HL-60 (cell line): Measurements from ENCODE around the gene MYF5.

Source experiments
- DNase-seq, 2 experiments: peaks; one replicate each; pipeline ENCODE4 v3.0.0-alpha.2; 2010 to 2020; ENCODE audit warnings: low read depth in 1 of 2, low spot score in 1 of 2
- H3K27ac ChIP-seq: fragments of 250-450 bp; sonication (Bioruptor Pico); replicated peaks from 2 replicates; pipeline ENCODE4 v1.5.1; 2020; ENCODE audit warnings: mild to moderate bottlenecking, moderate library complexity
- H3K27me3 ChIP-seq: fragments of 250-450 bp; sonication (Bioruptor Pico); 2 replicates; pipeline ENCODE4 v1.5.1; 2021; ENCODE audit warnings: mild to moderate bottlenecking, moderate library complexity; ENCODE audit not compliant: insufficient read depth, poor library complexity, severe bottlenecking
- H3K4me3 ChIP-seq: replicated peaks from 2 replicates; pipeline ENCODE4 v1.5.1; 2011; ENCODE audit warnings: mild to moderate bottlenecking, control low read depth, low read length; ENCODE audit not compliant: insufficient read depth
- GABPA ChIP-seq: IDR thresholded peaks from 2 replicates; pipeline ENCODE4 v1.6.1; 2012; ENCODE audit warnings: low read depth
- POLR2AphosphoS5 ChIP-seq: IDR thresholded peaks from 2 replicates; pipeline ENCODE4 v1.6.1; 2012; ENCODE audit warnings: low read depth
- SPI1 ChIP-seq: IDR thresholded peaks from 2 replicates; pipeline ENCODE4 v1.6.1; 2012; ENCODE audit warnings: low read depth, mild to moderate bottlenecking, borderline replicate concordance
- TF ChIP-seq, protein P1 (sequence below): IDR thresholded peaks from one replicate; pipeline ENCODE4 v1.5.1; 2011; ENCODE audit warnings: low read length, control low read depth, inconsistent platforms; ENCODE audit not compliant: insufficient read depth
- TF ChIP-seq, protein P2 (sequence below): IDR thresholded peaks from 2 replicates; pipeline ENCODE4 v1.6.1; 2012; ENCODE audit warnings: low read depth; ENCODE audit not compliant: insufficient replicate concordance

Gene MYF5

DNA sequence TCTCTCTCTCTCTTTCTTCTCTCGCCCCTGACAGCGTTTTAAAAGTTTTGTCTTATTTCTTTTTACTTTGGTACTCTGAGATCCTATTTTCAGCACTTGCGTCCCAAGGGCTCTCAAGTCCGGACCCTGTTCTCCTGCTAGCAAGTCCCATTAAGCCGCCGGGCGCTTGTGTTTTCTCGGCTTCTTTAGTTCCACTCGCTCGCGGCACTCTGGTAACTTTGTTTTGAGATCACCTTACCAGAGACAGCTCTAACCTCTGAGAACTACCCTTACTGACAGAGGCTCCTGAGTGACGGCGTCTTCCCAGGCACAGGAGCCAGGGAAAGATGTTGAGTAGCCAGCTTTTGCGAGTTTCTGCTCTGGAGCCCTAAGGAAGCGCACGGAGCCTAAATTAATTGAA, 2.7 kb upstream of the MYF5 start:
- DNase-seq = no peak
- TF ChIP-seq, protein P1, sequence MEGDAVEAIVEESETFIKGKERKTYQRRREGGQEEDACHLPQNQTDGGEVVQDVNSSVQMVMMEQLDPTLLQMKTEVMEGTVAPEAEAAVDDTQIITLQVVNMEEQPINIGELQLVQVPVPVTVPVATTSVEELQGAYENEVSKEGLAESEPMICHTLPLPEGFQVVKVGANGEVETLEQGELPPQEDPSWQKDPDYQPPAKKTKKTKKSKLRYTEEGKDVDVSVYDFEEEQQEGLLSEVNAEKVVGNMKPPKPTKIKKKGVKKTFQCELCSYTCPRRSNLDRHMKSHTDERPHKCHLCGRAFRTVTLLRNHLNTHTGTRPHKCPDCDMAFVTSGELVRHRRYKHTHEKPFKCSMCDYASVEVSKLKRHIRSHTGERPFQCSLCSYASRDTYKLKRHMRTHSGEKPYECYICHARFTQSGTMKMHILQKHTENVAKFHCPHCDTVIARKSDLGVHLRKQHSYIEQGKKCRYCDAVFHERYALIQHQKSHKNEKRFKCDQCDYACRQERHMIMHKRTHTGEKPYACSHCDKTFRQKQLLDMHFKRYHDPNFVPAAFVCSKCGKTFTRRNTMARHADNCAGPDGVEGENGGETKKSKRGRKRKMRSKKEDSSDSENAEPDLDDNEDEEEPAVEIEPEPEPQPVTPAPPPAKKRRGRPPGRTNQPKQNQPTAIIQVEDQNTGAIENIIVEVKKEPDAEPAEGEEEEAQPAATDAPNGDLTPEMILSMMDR = no peak
- TF ChIP-seq SPI1 (no peak), GABPA (no peak), POLR2AphosphoS5 (no peak)
- TF ChIP-seq, protein P2, sequence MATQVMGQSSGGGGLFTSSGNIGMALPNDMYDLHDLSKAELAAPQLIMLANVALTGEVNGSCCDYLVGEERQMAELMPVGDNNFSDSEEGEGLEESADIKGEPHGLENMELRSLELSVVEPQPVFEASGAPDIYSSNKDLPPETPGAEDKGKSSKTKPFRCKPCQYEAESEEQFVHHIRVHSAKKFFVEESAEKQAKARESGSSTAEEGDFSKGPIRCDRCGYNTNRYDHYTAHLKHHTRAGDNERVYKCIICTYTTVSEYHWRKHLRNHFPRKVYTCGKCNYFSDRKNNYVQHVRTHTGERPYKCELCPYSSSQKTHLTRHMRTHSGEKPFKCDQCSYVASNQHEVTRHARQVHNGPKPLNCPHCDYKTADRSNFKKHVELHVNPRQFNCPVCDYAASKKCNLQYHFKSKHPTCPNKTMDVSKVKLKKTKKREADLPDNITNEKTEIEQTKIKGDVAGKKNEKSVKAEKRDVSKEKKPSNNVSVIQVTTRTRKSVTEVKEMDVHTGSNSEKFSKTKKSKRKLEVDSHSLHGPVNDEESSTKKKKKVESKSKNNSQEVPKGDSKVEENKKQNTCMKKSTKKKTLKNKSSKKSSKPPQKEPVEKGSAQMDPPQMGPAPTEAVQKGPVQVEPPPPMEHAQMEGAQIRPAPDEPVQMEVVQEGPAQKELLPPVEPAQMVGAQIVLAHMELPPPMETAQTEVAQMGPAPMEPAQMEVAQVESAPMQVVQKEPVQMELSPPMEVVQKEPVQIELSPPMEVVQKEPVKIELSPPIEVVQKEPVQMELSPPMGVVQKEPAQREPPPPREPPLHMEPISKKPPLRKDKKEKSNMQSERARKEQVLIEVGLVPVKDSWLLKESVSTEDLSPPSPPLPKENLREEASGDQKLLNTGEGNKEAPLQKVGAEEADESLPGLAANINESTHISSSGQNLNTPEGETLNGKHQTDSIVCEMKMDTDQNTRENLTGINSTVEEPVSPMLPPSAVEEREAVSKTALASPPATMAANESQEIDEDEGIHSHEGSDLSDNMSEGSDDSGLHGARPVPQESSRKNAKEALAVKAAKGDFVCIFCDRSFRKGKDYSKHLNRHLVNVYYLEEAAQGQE = no peak
- H3K4me3 ChIP-seq = no peak overlapping the region
- H3K27me3 ChIP-seq = peaks cover 55% of the 10 kb centered on the region
- H3K27ac ChIP-seq = no peak overlapping the region

DNA sequence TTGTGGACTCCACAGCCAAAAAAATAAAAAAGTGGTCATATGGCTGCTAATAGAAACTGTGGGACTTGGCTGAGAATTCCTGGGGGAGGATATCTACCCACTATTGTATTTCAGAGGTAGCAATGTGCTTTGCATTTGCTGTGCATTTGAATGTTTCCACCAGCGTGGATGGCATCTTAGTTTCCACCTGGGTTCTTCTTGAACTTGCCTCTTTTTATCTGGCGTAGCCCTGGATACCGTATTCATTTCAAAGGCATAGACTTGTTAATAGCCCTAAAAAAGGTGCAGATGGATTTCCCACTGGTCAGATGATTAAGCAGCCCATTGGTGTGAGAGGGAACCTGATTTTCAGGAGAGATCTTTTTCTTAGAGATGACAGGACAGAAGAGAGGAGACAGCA, 1.9 kb upstream of the MYF5 start:
- TF ChIP-seq, protein P2 = no peak
- no peak for TF ChIP-seq SPI1
- TF ChIP-seq POLR2AphosphoS5 = no peak
- TF ChIP-seq GABPA = no peak
- TF ChIP-seq, protein P1 = no peak
- DNase-seq = no peak
- no peak overlapping the region for H3K4me3 ChIP-seq
- H3K27me3 ChIP-seq = peaks cover 51% of the 10 kb centered on the region
- H3K27ac ChIP-seq = no peak overlapping the region

DNA sequence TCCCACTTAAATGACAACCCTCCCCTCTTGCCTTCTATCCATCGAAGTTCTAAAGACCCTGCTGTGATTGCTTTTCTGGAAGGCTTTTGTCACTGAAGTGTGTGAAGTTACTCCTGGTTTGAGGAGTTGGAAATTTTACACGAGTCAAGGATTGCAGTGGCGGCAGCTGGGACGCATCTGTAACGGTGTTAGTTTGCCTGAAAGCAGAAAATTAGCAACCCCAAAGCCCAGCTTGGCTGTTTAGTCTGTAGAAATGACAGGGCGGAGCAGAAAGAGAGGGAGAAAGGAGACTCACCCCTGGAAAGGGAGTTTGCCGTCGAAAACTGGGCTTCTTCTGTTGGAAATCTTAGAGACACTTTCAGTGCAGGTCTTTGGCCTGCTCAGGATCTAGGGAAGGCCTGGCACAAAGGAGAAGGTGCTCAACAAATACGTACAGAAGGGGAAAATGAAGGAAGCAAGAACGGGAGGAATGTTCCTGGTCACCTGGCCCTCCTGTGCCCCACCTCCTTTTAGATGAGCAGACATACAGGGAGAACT, 931 bp upstream of the MYF5 start:
- no peak for DNase-seq
- no peak overlapping the region for H3K4me3 ChIP-seq
- peaks cover 45% of the 10 kb centered on the region for H3K27me3 ChIP-seq
- H3K27ac ChIP-seq = no peak overlapping the region
- TF ChIP-seq SPI1 = no peak
- TF ChIP-seq, protein P1 = no peak
- no peak for TF ChIP-seq GABPA
- TF ChIP-seq, protein P2 = no peak
